ENCODE measurements around the gene DENND6B.

The DENND6B gene

GRCh38 chr22:50314455-50315288, 12.1 kb downstream of the DENND6B start:
- no peak for DNase-seq

- no peak for DNase-seq
These were observed 12.7 kb downstream of the DENND6B start for GRCh38 chr22:50314081-50314454.

GRCh38 chr22:50313600-50313999, 13.2 kb downstream of the DENND6B start:
- no peak for DNase-seq

- no peak for DNase-seq
These were observed 13.8 kb downstream of the DENND6B start for GRCh38 chr22:50313021-50313420.

GRCh38 chr22:50312371-50312770, 14.4 kb downstream of the DENND6B start:
- no peak for DNase-seq

- DNase-seq, result no peak
These were observed 15.0 kb downstream of the DENND6B start for GRCh38 chr22:50311606-50312351.

- DNase-seq, result no peak
These were observed 15.8 kb downstream of the DENND6B start for GRCh38 chr22:50310949-50311444.

GRCh38 chr22:50310031-50310722, 16.6 kb downstream of the DENND6B start:
- DNase-seq, result no peak

- DNase-seq, result no peak
These were observed 17.2 kb downstream of the DENND6B start for GRCh38 chr22:50309601-50309991.

- no peak for DNase-seq
These were observed 17.7 kb downstream of the DENND6B start for GRCh38 chr22:50308986-50309600.

- no peak for DNase-seq
These were observed 18.2 kb downstream of the DENND6B start for GRCh38 chr22:50308597-50308935.

- DNase-seq, result no peak
These were observed 18.8 kb downstream of the DENND6B start for GRCh38 chr22:50307890-50308596.

- peak; percentile 7 for DNase-seq
These were observed 19.8 kb downstream of the DENND6B start, which contains the start of gene PLXNB2 for GRCh38 chr22:50306753-50307749. TSS of gene PLXNB2 (minus strand) at chr22:50307646. CDS start at chr22:50290584, 17,062 bp downstream.

- DNase-seq, result peak; percentile 18
These were observed 20.8 kb downstream of the DENND6B start for GRCh38 chr22:50305923-50306566.

GRCh38 chr22:50305393-50305922, 21.4 kb downstream of the DENND6B start:
- DNase-seq, result no peak

- no peak for DNase-seq
These were observed 22.1 kb downstream of the DENND6B start for GRCh38 chr22:50304528-50305392.

GRCh38 chr22:50303848-50304527, 22.8 kb downstream of the DENND6B start:
- DNase-seq, result no peak

- no peak for DNase-seq
These were observed 23.3 kb downstream of the DENND6B start for GRCh38 chr22:50303515-50303847.

GRCh38 chr22:50302564-50302963, 24.2 kb downstream of the DENND6B start:
- no peak for DNase-seq

All from NCI-H2029 treated with DMSO at 0.1 percent for 48 hours (cell line).